Endothelial cell of umbilical vein (primary cell): ENCODE data around the gene ELMO1. TPM values are rescaled to one million over a fixed set of nuclear protein-coding genes. Genes with fewer than 3 reads are reported as not detected.

ENCODE experiments used
- BruUV-seq: library from RNA; stranded (reverse); fragments of 400-500 nt; replicated peaks from 2 replicates; lab custom pipeline; 2021; lab: Mats Ljungman, UMichigan
- CTCF ChIA-PET: fragments of 300-600, 350-600 bp; sonication (Branson Sonifier 250); formaldehyde crosslinking; loops from one replicate; lab custom pipeline; 2021; ENCODE audit warnings: antibody characterized with exemption, inconsistent platforms; lab: Charles Lee
- POLR2A ChIA-PET: fragments of 300-600, 350-600 bp; sonication (Branson Sonifier 250); formaldehyde crosslinking; loops from one replicate; lab custom pipeline; 2021; ENCODE audit warnings: antibody characterized with exemption, inconsistent platforms; lab: Charles Lee
- DNase-seq: peaks from one replicate; pipeline ENCODE4 v3.0.0-alpha.2; 2011; ENCODE audit warnings: low read depth, low spot score
- FAIRE-seq: peaks from 2 replicates; lab custom pipeline; 2011; peaks lifted over from hg19 to GRCh38; lab: Jason Lieb, UNC
- H2AFZ ChIP-seq: 2 replicates; pipeline ENCODE4 v1.6.0; 2012; ENCODE audit warnings: low read depth, low read length, control low read depth, inconsistent platforms
- H3K27ac ChIP-seq: 2 replicates; pipeline ENCODE4 v1.5.1; 2011; ENCODE audit warnings: low read depth, mild to moderate bottlenecking, control low read depth, low read length, moderate library complexity; ENCODE audit not compliant: insufficient read depth
- H3K27me3 ChIP-seq, 2 experiments: 2 replicates each; pipeline versions ENCODE4 v1.6.0 to v1.6.1; 2011; ENCODE audit warnings: low read length in 2 of 2, mixed read lengths in 1 of 2; ENCODE audit not compliant: control insufficient read depth in 2 of 2, insufficient read depth in 2 of 2
- H3K36me3 ChIP-seq, 2 experiments: 2 replicates in 1 of 2; 3 replicates in 1 of 2; pipeline ENCODE4 v1.5.1; 2011; ENCODE audit warnings: low read length in 2 of 2, mild to moderate bottlenecking in 1 of 2, moderate library complexity in 1 of 2; ENCODE audit not compliant: control insufficient read depth in 2 of 2, insufficient read depth in 2 of 2; ENCODE audit errors: extremely low read depth in 1 of 2
- H3K4me1 ChIP-seq: 3 replicates; pipeline ENCODE4 v1.5.1; 2011; ENCODE audit warnings: mild to moderate bottlenecking, low read length; ENCODE audit not compliant: control insufficient read depth, insufficient read depth; ENCODE audit errors: extremely low read depth
- H3K4me2 ChIP-seq: 2 replicates; pipeline ENCODE4 v1.6.1; 2011; ENCODE audit warnings: low read length, control low read depth, mixed read lengths; ENCODE audit not compliant: insufficient read depth
- H3K4me3 ChIP-seq, 3 experiments: fragments of 200-600 bp in 1 of 3; sonication (generic), shearing (Covaris generic) in 1 of 3; replicated peaks in 1 of 3; 2 replicates each; pipeline ENCODE4 v1.5.1; 2011 to 2016; ENCODE audit warnings: control low read depth in 3 of 3, low read length in 3 of 3, mild to moderate bottlenecking in 2 of 3, inconsistent platforms in 1 of 3, low read depth in 1 of 3, moderate library complexity in 1 of 3; ENCODE audit not compliant: insufficient read depth in 1 of 3
- H3K79me2 ChIP-seq: 2 replicates; pipeline ENCODE4 v1.6.0; 2012; ENCODE audit warnings: low read length, inconsistent platforms; ENCODE audit not compliant: control insufficient read depth, insufficient read depth
- H3K9ac ChIP-seq: replicated peaks from 2 replicates; pipeline ENCODE3; 2011; ENCODE audit warnings: low read length, control low read depth; ENCODE audit not compliant: insufficient read depth; ENCODE audit errors: extremely low read depth
- H3K9me1 ChIP-seq: replicated peaks from 3 replicates; pipeline ENCODE4 v1.6.0; 2011; ENCODE audit warnings: mild to moderate bottlenecking, low read length; ENCODE audit not compliant: control insufficient read depth, insufficient read depth; ENCODE audit errors: extremely low read depth
- H3K9me3 ChIP-seq: replicated peaks from 2 replicates; pipeline ENCODE4 v1.5.1; 2012; ENCODE audit warnings: low read length, inconsistent platforms; ENCODE audit not compliant: control insufficient read depth, insufficient read depth
- H4K20me1 ChIP-seq: replicated peaks from 2 replicates; pipeline ENCODE3; 2011; ENCODE audit warnings: mild to moderate bottlenecking, low read length; ENCODE audit not compliant: control insufficient read depth, insufficient read depth; ENCODE audit errors: extremely low read depth
- EZH2 ChIP-seq: IDR thresholded peaks from 2 replicates; pipeline ENCODE4 v1.6.1; 2012; ENCODE audit warnings: borderline replicate concordance, low read depth, mild to moderate bottlenecking, moderate library complexity, low read length, inconsistent platforms; ENCODE audit not compliant: severe bottlenecking
- FOS ChIP-seq: IDR thresholded peaks from 2 replicates; pipeline ENCODE4 v1.6.1; 2011; ENCODE audit warnings: mild to moderate bottlenecking, low read length, moderate library complexity, borderline replicate concordance; ENCODE audit not compliant: insufficient read depth
- GATA2 ChIP-seq: IDR thresholded peaks from 2 replicates; pipeline ENCODE4 v1.7.0; 2011; ENCODE audit warnings: low read depth, mild to moderate bottlenecking, moderate library complexity, mixed read lengths, low read length; ENCODE audit not compliant: insufficient read length, insufficient read depth
- JUN ChIP-seq: IDR thresholded peaks from 2 replicates; pipeline ENCODE4 v1.6.1; 2011; ENCODE audit warnings: borderline replicate concordance, low read depth; ENCODE audit not compliant: insufficient read length, insufficient read depth
- MYC ChIP-seq: IDR thresholded peaks from one replicate; pipeline ENCODE4 v1.6.1; 2011; ENCODE audit warnings: mild to moderate bottlenecking, low read depth, low read length
- POLR2A ChIP-seq: IDR thresholded peaks from 2 replicates; pipeline ENCODE4 v1.6.1; 2012; ENCODE audit warnings: low read depth, mild to moderate bottlenecking, control low read depth, low read length
- POLR2AphosphoS5 ChIP-seq: IDR thresholded peaks from 2 replicates; pipeline ENCODE4 v1.6.1; 2012; ENCODE audit warnings: low read depth, mild to moderate bottlenecking, control low read depth, low read length, moderate library complexity; ENCODE audit not compliant: insufficient read depth
- dilution Hi-C: fragments of 300-500 bp; cut with MboI; formaldehyde crosslinking; loops from one replicate; pipeline ENCODE4 v1.15.0; 2019; ENCODE audit warnings: low sequenced_read_pairs; ENCODE audit not compliant: extremely low pct_ligation_motif_present
- intact Hi-C: fragments of 100-400 bp; cut with micrococcal nuclease; formaldehyde crosslinking; loops from one replicate; pipeline ENCODE4 v1.10.0; 2022
- polyA plus RNA-seq, 4 experiments: library from polyadenylated mRNA; depleted of rRNA in 3 of 4; stranded (reverse) in 3 of 4; unstranded in 1 of 4; fragments of >200 nt; gene quantifications; 2 replicates each; pipeline versions ENCODE4 v1.2.1 to v1.2.3, GENCODE V29; 2011 to 2012; ENCODE audit warnings: missing spikeins in 1 of 4
- total RNA-seq: library from RNA; stranded (reverse); gene quantifications from 2 replicates; pipeline ENCODE4 v1.2.3, GENCODE V29; 2021
- TF ChIP-seq, protein P1 (sequence below), 2 donors: IDR thresholded peaks; 1 replicate in 1 of 2; 2 replicates in 1 of 2; pipeline ENCODE4 v1.5.1; 2011; ENCODE audit warnings: low read length in 2 of 2, mild to moderate bottlenecking in 2 of 2, moderate library complexity in 2 of 2, control low read depth in 1 of 2, inconsistent platforms in 1 of 2, low read depth in 1 of 2; ENCODE audit not compliant: insufficient read depth in 1 of 2; ENCODE audit errors: extremely low read depth in 1 of 2
- TF ChIP-seq, protein P2 (sequence below): IDR thresholded peaks from 2 replicates; pipeline ENCODE4 v1.6.1; 2011; ENCODE audit not compliant: insufficient read depth, insufficient read length

Gene ELMO1
- total and polyA plus RNA-seq, 2 donors (not counting 3 experiments of a cell fraction or from before 2014, with no cell fraction given), result 17.0 to 30.6 TPM

- no peaks in the 10 kb centered on the region for H3K79me2 ChIP-seq
- DNase-seq, result peak; percentile 41
- no peaks in the 10 kb centered on the region for H3K9me1 ChIP-seq
- dilution Hi-C loops (no loop called here), intact Hi-C loops (no loop called here)
- no peak overlapping the region for H3K4me2 ChIP-seq
- H3K9ac ChIP-seq, result no peak overlapping the region
- H2AFZ ChIP-seq, result no peak overlapping the region
- H3K9me3 ChIP-seq, result no peaks in the 10 kb centered on the region
- H3K4me3 ChIP-seq, result no peak overlapping the region
- no TSS peak for BruUV-seq
- ChIA-PET POLR2A (no interaction called here), CTCF (no interaction called here)
- H3K27ac ChIP-seq, result no peak overlapping the region
- FAIRE-seq, result no peak
- no peaks in the 10 kb centered on the region for H4K20me1 ChIP-seq
- TF ChIP-seq, protein P1, sequence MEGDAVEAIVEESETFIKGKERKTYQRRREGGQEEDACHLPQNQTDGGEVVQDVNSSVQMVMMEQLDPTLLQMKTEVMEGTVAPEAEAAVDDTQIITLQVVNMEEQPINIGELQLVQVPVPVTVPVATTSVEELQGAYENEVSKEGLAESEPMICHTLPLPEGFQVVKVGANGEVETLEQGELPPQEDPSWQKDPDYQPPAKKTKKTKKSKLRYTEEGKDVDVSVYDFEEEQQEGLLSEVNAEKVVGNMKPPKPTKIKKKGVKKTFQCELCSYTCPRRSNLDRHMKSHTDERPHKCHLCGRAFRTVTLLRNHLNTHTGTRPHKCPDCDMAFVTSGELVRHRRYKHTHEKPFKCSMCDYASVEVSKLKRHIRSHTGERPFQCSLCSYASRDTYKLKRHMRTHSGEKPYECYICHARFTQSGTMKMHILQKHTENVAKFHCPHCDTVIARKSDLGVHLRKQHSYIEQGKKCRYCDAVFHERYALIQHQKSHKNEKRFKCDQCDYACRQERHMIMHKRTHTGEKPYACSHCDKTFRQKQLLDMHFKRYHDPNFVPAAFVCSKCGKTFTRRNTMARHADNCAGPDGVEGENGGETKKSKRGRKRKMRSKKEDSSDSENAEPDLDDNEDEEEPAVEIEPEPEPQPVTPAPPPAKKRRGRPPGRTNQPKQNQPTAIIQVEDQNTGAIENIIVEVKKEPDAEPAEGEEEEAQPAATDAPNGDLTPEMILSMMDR (IDR thresholded peaks at IDR 0.05; ENCODE audit: extremely low read depth in 1 of 2, insufficient read depth in 1 of 2, low read depth in 1 of 2, low read length in 2 of 2), result no peak
- TF ChIP-seq, protein P2, sequence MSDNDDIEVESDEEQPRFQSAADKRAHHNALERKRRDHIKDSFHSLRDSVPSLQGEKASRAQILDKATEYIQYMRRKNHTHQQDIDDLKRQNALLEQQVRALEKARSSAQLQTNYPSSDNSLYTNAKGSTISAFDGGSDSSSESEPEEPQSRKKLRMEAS, result no peak
- TF ChIP-seq POLR2A (no peak), FOS (peak; percentile 53)
- no peaks in the 10 kb centered on the region for H3K36me3 ChIP-seq
- H3K27me3 ChIP-seq, result no peaks in the 10 kb centered on the region
- no peaks in the 10 kb centered on the region for H3K4me1 ChIP-seq
Observed at GRCh38 chr7:37311355-37311754, 137.3 kb downstream of the ELMO1 start.

GRCh38 chr7:37310327-37311080, 138.2 kb downstream of the ELMO1 start:
- no peaks in the 10 kb centered on the region for H3K27me3 ChIP-seq

More at GRCh38 chr7:37310327-37311080, 138.2 kb downstream of the ELMO1 start:
- Histone ChIP-seq H4K20me1 (no peaks in the 10 kb centered on the region), H3K4me3 (no peak overlapping the region), H2AFZ (no peak overlapping the region), H3K9me3 (no peaks in the 10 kb centered on the region), H3K9ac (no peak overlapping the region), H3K36me3 (no peaks in the 10 kb centered on the region), H3K79me2 (no peaks in the 10 kb centered on the region), H3K27ac (no peak overlapping the region), H3K4me2 (no peak overlapping the region), H3K4me1 (no peaks in the 10 kb centered on the region), H3K9me1 (no peaks in the 10 kb centered on the region)
- dilution Hi-C loops, result no loop called here
- ChIA-PET POLR2A (no interaction called here), CTCF (no interaction called here)
- no TSS peak for BruUV-seq
- intact Hi-C loops, result no loop called here
- FAIRE-seq (no peak), DNase-seq (no peak)
- TF ChIP-seq EZH2, result no peak
- TF ChIP-seq POLR2AphosphoS5, result no peak
- TF ChIP-seq POLR2A, result no peak
- no peak for TF ChIP-seq JUN
- no peak for TF ChIP-seq FOS
- TF ChIP-seq GATA2, result no peak
- TF ChIP-seq, protein P2, result no peak
- no peak for TF ChIP-seq MYC
- TF ChIP-seq, protein P1 (IDR thresholded peaks at IDR 0.05; ENCODE audit: extremely low read depth in 1 of 2, insufficient read depth in 1 of 2, low read depth in 1 of 2, low read length in 2 of 2), result no peak
